Measurements from ENCODE around the gene PEX14. TPM values are rescaled to one million over a fixed set of nuclear protein-coding genes. Genes with fewer than 3 reads are reported as not detected.
A peak's percentile ranks its signal among the peaks of the same experiment; 100 is the strongest.

PEX14 gene
- total RNA-seq, 1 donor from 2014 or later, result 17.8 TPM

DNA sequence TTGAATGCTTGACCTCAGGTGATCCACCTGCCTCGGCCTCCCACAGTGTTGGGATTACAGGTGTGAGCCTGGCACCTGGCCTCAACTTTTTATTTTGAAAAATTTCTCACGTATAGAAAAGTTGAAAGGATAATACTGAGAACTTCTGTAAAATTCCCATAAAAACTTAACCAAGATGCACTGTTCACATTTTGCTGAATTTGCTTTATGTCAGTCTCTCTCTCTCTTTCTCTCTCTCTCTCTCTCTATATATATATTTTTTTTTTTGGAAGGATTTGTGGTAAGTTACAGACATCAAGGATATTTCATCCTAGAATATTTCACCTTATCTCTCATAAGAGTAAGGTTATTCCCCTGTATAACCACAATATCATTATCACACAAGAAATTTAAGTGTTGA lies 5.9 kb downstream of the PEX14 start:
- TF ChIP-seq, protein P1, sequence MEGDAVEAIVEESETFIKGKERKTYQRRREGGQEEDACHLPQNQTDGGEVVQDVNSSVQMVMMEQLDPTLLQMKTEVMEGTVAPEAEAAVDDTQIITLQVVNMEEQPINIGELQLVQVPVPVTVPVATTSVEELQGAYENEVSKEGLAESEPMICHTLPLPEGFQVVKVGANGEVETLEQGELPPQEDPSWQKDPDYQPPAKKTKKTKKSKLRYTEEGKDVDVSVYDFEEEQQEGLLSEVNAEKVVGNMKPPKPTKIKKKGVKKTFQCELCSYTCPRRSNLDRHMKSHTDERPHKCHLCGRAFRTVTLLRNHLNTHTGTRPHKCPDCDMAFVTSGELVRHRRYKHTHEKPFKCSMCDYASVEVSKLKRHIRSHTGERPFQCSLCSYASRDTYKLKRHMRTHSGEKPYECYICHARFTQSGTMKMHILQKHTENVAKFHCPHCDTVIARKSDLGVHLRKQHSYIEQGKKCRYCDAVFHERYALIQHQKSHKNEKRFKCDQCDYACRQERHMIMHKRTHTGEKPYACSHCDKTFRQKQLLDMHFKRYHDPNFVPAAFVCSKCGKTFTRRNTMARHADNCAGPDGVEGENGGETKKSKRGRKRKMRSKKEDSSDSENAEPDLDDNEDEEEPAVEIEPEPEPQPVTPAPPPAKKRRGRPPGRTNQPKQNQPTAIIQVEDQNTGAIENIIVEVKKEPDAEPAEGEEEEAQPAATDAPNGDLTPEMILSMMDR (IDR thresholded peaks at IDR 0.05), result no peak
- no peaks in the 10 kb centered on the region for H3K9me3 Mint-ChIP-seq
- H3K27me3 Mint-ChIP-seq, result no peaks in the 10 kb centered on the region
- peaks cover 14% of the 10 kb centered on the region for H3K36me3 Mint-ChIP-seq (ENCODE audit: low read depth)
- POLR2A ChIA-PET, result no interaction called here
- intact Hi-C loops (cut with micrococcal nuclease), result no loop called here
- no peak overlapping the region for H3K4me3 Mint-ChIP-seq
- no peak for DNase-seq
- no peak for ATAC-seq (ENCODE audit: low read depth)
- no peak overlapping the region for H3K27ac Mint-ChIP-seq
- CTCF ChIA-PET, result no interaction called here
- H3K4me1 Mint-ChIP-seq, result peaks cover 12% of the 10 kb centered on the region

DNA sequence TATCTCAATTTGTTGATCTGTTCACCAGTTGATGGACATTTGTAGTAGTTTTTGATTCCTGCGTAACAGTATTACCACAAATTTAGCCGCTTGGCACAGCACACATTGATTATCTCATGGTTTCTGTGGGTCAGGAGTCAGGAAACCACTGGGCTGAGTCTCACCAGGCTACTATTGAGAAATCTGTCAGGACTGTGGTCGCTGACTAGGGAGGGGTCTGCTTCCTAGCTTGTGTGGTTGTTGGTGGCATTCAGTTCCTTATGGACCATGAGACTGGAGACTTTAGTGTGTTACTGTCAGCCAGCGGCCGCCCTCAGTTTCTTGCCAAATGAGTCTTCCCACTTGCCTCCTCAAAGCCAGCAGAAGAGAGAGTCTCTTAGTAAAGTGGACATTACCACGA lies 9.8 kb downstream of the PEX14 start:
- Mint-ChIP-seq H3K4me1 (peaks cover under 1% of the 10 kb centered on the region), H3K27ac (no peak overlapping the region)
- CTCF ChIA-PET, result no interaction called here

DNA sequence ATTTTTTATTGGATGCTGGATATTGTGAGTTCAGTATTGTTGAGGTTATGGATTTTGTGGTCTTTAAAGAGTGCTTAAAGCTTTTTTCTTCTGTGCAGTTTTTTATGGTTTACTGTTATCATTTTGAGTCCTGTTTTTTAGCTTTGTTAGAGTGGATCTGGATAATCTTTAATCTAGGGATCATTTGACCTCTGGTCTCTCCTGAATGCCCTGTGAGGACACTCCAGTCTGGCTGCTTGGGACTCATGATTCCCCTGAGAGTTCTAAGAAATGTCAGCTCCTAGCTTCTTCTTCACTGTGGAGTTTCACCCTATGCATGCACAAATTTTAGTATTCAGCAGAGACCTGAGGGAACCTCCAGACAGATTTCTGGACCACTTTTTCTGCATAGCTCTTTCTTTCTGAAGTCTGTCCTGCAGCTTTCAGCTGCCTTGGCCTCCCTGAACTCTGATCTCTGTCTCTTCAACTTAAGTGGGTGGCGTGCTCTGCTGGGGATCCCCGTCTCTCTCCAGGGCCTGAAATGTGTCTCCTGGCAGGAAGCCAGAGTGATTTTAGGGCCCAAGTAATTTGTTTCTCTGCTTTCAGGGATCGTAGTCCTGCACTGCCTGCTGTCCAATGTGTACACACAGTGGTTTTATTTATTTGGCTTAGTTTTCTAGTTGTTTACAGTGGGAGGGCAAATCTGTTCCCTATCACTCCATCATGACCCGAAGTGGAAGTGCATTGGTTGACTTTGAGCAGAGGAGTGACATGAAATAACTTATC lies 14.7 kb downstream of the PEX14 start:
- DNase-seq (no peak), ATAC-seq (ENCODE audit: low read depth) (no peak)
- CTCF ChIA-PET, result no interaction called here
- Mint-ChIP-seq H3K27ac (no peak overlapping the region), H3K9me3 (no peaks in the 10 kb centered on the region), H3K27me3 (no peaks in the 10 kb centered on the region), H3K4me1 (peaks cover 2% of the 10 kb centered on the region), H3K36me3 (ENCODE audit: low read depth) (peaks cover 20% of the 10 kb centered on the region), H3K4me3 (no peak overlapping the region)
- intact Hi-C loops (cut with micrococcal nuclease), result no loop called here
- POLR2A ChIA-PET, result interaction anchor here (0.5 kb wide), 1 partner anchor 1421 kb away, joined by 13 read pairs; no protein-coding TSS in a partner anchor
- TF ChIP-seq, protein P1 (IDR thresholded peaks at IDR 0.05), result no peak

More for the DNA sequence above, 9.8 kb downstream of the PEX14 start:
- H3K9me3 Mint-ChIP-seq, result no peaks in the 10 kb centered on the region
- intact Hi-C loops (cut with micrococcal nuclease), result no loop called here
- TF ChIP-seq, protein P1 (IDR thresholded peaks at IDR 0.05), result no peak
- POLR2A ChIA-PET, result no interaction called here
- no peaks in the 10 kb centered on the region for H3K27me3 Mint-ChIP-seq
- ATAC-seq (ENCODE audit: low read depth) (no peak), DNase-seq (no peak)
- no peak overlapping the region for H3K4me3 Mint-ChIP-seq
- H3K36me3 Mint-ChIP-seq (ENCODE audit: low read depth), result peaks cover 23% of the 10 kb centered on the region

DNA sequence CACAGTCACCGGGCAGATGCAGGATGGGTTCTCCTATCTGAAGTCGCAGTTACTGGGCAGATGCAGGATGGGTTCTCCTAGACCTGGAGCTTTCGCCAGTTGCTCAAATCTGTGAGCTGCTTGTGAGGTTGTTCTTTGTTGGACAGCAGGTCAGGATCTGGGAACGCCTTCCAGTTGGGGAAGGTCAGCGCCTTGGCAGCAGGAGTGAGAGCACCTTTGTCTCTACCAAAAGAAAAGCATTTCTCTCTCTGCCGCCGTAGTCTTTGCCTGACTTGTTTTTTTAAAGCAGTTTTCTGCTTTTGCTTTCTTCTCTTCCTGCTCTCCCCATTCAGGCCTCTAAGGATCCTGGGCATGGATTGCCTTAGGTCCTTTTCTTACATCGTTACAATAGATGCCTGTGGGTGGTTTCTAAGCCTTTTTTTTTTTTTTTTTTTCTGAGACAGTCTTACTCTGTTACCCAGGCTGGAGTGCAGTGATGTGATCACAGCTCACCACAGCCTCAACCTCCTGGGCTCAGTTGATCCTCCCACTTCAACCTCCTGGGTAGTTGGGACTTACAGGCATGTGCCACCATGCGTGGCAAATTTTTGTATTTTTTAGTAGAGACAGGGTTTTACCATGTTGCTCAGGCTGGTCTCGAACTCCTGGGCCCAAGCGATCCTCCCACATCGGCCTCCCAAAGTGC lies 15.7 kb downstream of the PEX14 start:
- Mint-ChIP-seq H3K4me1 (peaks cover 11% of the 10 kb centered on the region), H3K27me3 (no peaks in the 10 kb centered on the region), H3K4me3 (no peak overlapping the region), H3K27ac (no peak overlapping the region), H3K36me3 (ENCODE audit: low read depth) (peaks cover 17% of the 10 kb centered on the region), H3K9me3 (no peaks in the 10 kb centered on the region)
- ChIA-PET POLR2A (interaction anchor here (0.6 kb wide), 1 partner anchor 92 kb away, joined by 3 read pairs; no protein-coding TSS in a partner anchor), CTCF (no interaction called here)
- TF ChIP-seq, protein P1 (IDR thresholded peaks at IDR 0.05), result no peak
- intact Hi-C loops (cut with micrococcal nuclease), result no loop called here
- ATAC-seq (ENCODE audit: low read depth) (no peak), DNase-seq (no peak)

DNA sequence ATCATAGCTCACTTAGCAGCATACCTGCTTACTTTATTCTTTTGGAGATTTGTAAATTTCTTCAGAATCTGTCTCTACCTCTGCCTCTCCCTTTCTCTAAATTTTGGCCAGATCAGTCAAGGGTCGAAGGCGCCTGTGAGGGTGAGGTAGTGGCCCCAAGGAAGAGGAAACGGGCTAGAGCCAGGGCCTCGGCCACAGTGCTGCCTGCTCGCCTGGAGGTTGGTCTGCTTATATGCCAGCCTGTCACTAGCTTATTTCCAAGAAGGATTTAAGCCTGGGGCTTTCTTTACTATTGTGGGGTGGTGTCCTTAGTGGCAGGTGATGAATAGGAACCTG lies 19.6 kb downstream of the PEX14 start:
- no peaks in the 10 kb centered on the region for H3K27me3 Mint-ChIP-seq
- ATAC-seq (ENCODE audit: low read depth) (no peak), DNase-seq (no peak)
- peak overlapping the region; percentile 81 for H3K4me3 Mint-ChIP-seq
- intact Hi-C loops (cut with micrococcal nuclease), result loop anchor here (1.0 kb wide), 2 partner anchors 64 to 117 kb away; partner anchors contain the start of gene CENPS
- peaks cover 27% of the 10 kb centered on the region for H3K36me3 Mint-ChIP-seq (ENCODE audit: low read depth)
- H3K4me1 Mint-ChIP-seq, result peaks cover 21% of the 10 kb centered on the region
- TF ChIP-seq, protein P1 (IDR thresholded peaks at IDR 0.05), result no peak
- peak overlapping the region; percentile 91 for H3K27ac Mint-ChIP-seq
- ChIA-PET POLR2A (interaction anchor here (0.6 to 2.3 kb wide), 6 partner anchors 17 to 372 kb away, joined by 3 to 11 read pairs (median 4); partner anchors contain the start of genes CENPS, DFFA and PEX14), CTCF (interaction anchor here (1.2 to 4.8 kb wide), 17 partner anchors 9 to 543 kb away, joined by 3 to 57 read pairs (median 5); partner anchors contain the start of gene CENPS)
- no peaks in the 10 kb centered on the region for H3K9me3 Mint-ChIP-seq
